Neural progenitor cell (in vitro differentiated cells): Measurements from ENCODE around the gene SIRT7. TPM values are rescaled to one million over a fixed set of nuclear protein-coding genes. Genes with fewer than 3 reads are reported as not detected.

Source experiments
- DNase-seq: peaks from one replicate; pipeline ENCODE4 v3.0.0-alpha.2; 2016; ENCODE audit warnings: low spot score
- H2AFZ ChIP-seq: fragments of 200-600 bp; sonication (generic); replicated peaks from 2 replicates; pipeline ENCODE4 v1.6.1; 2016; ENCODE audit warnings: antibody characterized with exemption
- H3F3A ChIP-seq: fragments of 200-600 bp; sonication (generic); 2 replicates; pipeline ENCODE4 v1.6.1; 2016; ENCODE audit warnings: antibody characterized with exemption, low read depth
- H3K27ac ChIP-seq: fragments of 200-600 bp; sonication (generic); 2 replicates; pipeline ENCODE4 v1.5.1; 2016; ENCODE audit warnings: mild to moderate bottlenecking
- H3K27me3 ChIP-seq: fragments of 200-600 bp; sonication (generic); 2 replicates; pipeline ENCODE4 v1.6.1; 2016; ENCODE audit warnings: mild to moderate bottlenecking, moderate library complexity
- H3K36me3 ChIP-seq: fragments of 200-600 bp; sonication (generic); 2 replicates; pipeline ENCODE4 v1.5.1; 2016
- H3K4me1 ChIP-seq: fragments of 200-600 bp; sonication (generic); 2 replicates; pipeline ENCODE4 v1.6.1; 2016; ENCODE audit warnings: mixed run types
- H3K4me2 ChIP-seq: fragments of 200-600 bp; sonication (generic); 2 replicates; pipeline ENCODE4 v1.6.1; 2016
- H3K4me3 ChIP-seq: fragments of 200-600 bp; sonication (generic); 2 replicates; pipeline ENCODE4 v1.5.1; 2016
- H3K79me2 ChIP-seq: fragments of 200-600 bp; sonication (generic); 2 replicates; pipeline ENCODE4 v1.6.1; 2016; ENCODE audit warnings: low read depth
- H3K9ac ChIP-seq: fragments of 200-600 bp; sonication (generic); 2 replicates; pipeline ENCODE4 v1.6.1; 2016
- H3K9me3 ChIP-seq: fragments of 200-600 bp; sonication (generic); 2 replicates; pipeline ENCODE4 v1.5.1; 2016; ENCODE audit warnings: low read depth
- H4K20me1 ChIP-seq: fragments of 200-600 bp; sonication (generic); 2 replicates; pipeline ENCODE4 v1.6.1; 2016; ENCODE audit warnings: low read depth
- H3K27ac Mint-ChIP-seq: 3 replicates; pipeline ENCODE4 v1.8.0; 2021; ENCODE audit warnings: mixed read lengths
- H3K27me3 Mint-ChIP-seq: 2 replicates; pipeline ENCODE4 v1.8.0; 2022; ENCODE audit warnings: low read depth, mild to moderate bottlenecking, inconsistent platforms, moderate library complexity, mixed read lengths; ENCODE audit not compliant: insufficient read depth
- H3K36me3 Mint-ChIP-seq: 3 replicates; pipeline ENCODE4 v1.8.0; 2021; ENCODE audit warnings: mixed read lengths
- H3K4me1 Mint-ChIP-seq: 3 replicates; pipeline ENCODE4 v1.8.0; 2021; ENCODE audit warnings: mixed read lengths
- H3K4me3 Mint-ChIP-seq: 3 replicates; pipeline ENCODE4 v1.8.0; 2021; ENCODE audit warnings: mild to moderate bottlenecking, moderate library complexity, mixed read lengths
- H3K9me3 Mint-ChIP-seq: 3 replicates; pipeline ENCODE4 v1.8.0; 2020; ENCODE audit warnings: mixed read lengths
- EZH2 ChIP-seq: fragments of 200-600 bp; sonication (generic); IDR thresholded peaks from 2 replicates; pipeline ENCODE4 v1.6.1; 2017; ENCODE audit warnings: antibody characterized with exemption, mild to moderate bottlenecking, moderate library complexity
- EZH2phosphoT487 ChIP-seq: fragments of 200-600 bp; sonication (generic); IDR thresholded peaks from 2 replicates; pipeline ENCODE4 v1.6.1; 2017; ENCODE audit warnings: antibody characterized with exemption
- total RNA-seq: library from RNA; depleted of rRNA; stranded (reverse); fragments of >200 nt; gene quantifications from 2 replicates; pipeline ENCODE4 v1.2.3, GENCODE V29; 2015; ENCODE audit warnings: low replicate concordance
- TF ChIP-seq, protein P1 (sequence below): fragments of 200-600 bp; sonication (generic); IDR thresholded peaks from 2 replicates; pipeline ENCODE4 v1.5.1; 2017; ENCODE audit warnings: antibody characterized with exemption, mild to moderate bottlenecking

The SIRT7 gene
- total RNA-seq, 1 donor from 2014 or later: 5.1 TPM

DNA sequence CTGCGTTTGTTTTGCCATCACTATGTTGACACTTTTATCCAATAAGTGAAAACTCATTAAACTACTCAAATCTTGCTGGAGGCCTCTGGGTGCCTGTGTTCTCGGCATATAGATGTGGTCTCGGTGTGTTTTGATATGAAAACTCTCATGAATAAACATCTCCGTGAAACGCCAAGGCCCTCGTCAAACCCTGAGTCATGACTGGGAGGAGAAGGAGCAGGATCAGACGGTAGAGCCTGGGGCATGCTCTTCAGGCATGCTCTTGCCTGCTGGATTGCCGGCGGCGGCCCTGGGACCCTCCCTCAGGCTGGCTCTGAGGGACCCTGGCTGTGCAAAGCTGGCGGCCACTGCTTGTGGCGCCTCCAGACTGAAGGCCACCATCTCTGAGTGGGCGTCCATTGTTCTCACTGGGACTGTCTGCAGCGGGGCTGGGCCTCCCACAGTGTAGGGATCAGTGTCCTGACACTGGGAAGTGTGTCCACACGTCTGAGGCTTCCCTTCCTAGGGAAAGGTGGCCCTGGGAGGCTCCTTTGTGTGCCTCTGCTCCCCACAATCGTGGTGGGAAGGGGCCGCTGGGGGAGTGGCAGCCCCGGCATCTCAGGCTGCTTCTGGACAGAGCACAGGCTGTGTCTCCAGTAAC lies 17.7 kb downstream of the SIRT7 start:
- H3K9me3 Mint-ChIP-seq: no peaks in the 10 kb centered on the region
- no peaks in the 10 kb centered on the region for H3K36me3 ChIP-seq
- H3K9me3 ChIP-seq: no peaks in the 10 kb centered on the region
- H3K4me3 Mint-ChIP-seq: peak overlapping the region; percentile 21
- peaks cover 16% of the 10 kb centered on the region for H3K27me3 Mint-ChIP-seq
- H3F3A ChIP-seq: peaks cover 18% of the 10 kb centered on the region
- no peak overlapping the region for H3K9ac ChIP-seq
- H3K27ac Mint-ChIP-seq: no peak overlapping the region
- DNase-seq: no peak
- TF ChIP-seq EZH2phosphoT487 (no peak), EZH2 (no peak)
- TF ChIP-seq, protein P1, sequence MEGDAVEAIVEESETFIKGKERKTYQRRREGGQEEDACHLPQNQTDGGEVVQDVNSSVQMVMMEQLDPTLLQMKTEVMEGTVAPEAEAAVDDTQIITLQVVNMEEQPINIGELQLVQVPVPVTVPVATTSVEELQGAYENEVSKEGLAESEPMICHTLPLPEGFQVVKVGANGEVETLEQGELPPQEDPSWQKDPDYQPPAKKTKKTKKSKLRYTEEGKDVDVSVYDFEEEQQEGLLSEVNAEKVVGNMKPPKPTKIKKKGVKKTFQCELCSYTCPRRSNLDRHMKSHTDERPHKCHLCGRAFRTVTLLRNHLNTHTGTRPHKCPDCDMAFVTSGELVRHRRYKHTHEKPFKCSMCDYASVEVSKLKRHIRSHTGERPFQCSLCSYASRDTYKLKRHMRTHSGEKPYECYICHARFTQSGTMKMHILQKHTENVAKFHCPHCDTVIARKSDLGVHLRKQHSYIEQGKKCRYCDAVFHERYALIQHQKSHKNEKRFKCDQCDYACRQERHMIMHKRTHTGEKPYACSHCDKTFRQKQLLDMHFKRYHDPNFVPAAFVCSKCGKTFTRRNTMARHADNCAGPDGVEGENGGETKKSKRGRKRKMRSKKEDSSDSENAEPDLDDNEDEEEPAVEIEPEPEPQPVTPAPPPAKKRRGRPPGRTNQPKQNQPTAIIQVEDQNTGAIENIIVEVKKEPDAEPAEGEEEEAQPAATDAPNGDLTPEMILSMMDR: no peak
- no peak overlapping the region for H2AFZ ChIP-seq
- H3K4me1 ChIP-seq: peaks cover 5% of the 10 kb centered on the region
- peaks cover 37% of the 10 kb centered on the region for H4K20me1 ChIP-seq
- H3K36me3 Mint-ChIP-seq: peaks cover 16% of the 10 kb centered on the region
- H3K27ac ChIP-seq: no peak overlapping the region
- H3K4me1 Mint-ChIP-seq: peaks cover 10% of the 10 kb centered on the region
- peaks cover 33% of the 10 kb centered on the region for H3K27me3 ChIP-seq
- H3K4me2 ChIP-seq: no peak overlapping the region
- no peak overlapping the region for H3K4me3 ChIP-seq
- no peaks in the 10 kb centered on the region for H3K79me2 ChIP-seq

DNA sequence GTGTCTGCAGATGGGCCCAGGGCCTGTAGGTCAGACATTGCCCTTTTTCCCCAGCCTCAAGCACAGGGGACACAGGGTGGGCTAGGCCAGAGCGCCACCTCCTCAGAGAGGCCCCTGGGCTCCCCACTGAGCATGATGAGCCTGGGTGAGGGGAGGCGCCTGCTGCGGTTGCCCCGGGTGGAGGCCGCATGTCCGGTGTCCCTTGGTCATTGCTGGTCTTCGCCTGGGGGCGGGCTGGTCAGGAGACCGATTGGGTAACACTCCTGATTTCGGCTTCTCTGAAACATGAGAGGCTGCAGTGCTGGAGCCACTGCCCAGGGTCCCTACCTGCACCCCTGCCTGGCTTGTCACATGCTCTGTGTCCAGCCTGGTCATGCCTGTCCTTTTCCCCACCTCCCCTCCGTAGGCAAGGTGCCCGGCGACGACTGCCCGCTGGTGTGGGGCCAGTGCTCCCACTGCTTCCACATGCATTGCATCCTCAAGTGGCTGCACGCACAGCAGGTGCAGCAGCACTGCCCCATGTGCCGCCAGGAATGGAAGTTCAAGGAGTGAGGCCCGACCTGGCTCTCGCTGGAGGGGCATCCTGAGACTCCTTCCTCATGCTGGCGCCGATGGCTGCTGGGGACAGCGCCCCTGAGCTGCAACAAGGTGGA lies 18.3 kb downstream of the SIRT7 start:
- Mint-ChIP-seq H3K36me3 (peaks cover 17% of the 10 kb centered on the region), H3K9me3 (no peaks in the 10 kb centered on the region), H3K27me3 (peaks cover 16% of the 10 kb centered on the region), H3K27ac (no peak overlapping the region), H3K4me3 (no peak overlapping the region), H3K4me1 (peaks cover 10% of the 10 kb centered on the region)
- Histone ChIP-seq H3K79me2 (no peaks in the 10 kb centered on the region), H3K4me1 (peaks cover 5% of the 10 kb centered on the region), H3K9me3 (no peaks in the 10 kb centered on the region), H3K9ac (no peak overlapping the region), H3K4me3 (no peak overlapping the region), H2AFZ (no peak overlapping the region), H3K4me2 (no peak overlapping the region), H4K20me1 (peaks cover 37% of the 10 kb centered on the region), H3K27ac (no peak overlapping the region), H3K27me3 (peaks cover 33% of the 10 kb centered on the region), H3K36me3 (no peaks in the 10 kb centered on the region), H3F3A (peaks cover 18% of the 10 kb centered on the region)
- no peak for DNase-seq
- TF ChIP-seq, protein P1: no peak
- no peak for TF ChIP-seq EZH2phosphoT487
- TF ChIP-seq EZH2: no peak

DNA sequence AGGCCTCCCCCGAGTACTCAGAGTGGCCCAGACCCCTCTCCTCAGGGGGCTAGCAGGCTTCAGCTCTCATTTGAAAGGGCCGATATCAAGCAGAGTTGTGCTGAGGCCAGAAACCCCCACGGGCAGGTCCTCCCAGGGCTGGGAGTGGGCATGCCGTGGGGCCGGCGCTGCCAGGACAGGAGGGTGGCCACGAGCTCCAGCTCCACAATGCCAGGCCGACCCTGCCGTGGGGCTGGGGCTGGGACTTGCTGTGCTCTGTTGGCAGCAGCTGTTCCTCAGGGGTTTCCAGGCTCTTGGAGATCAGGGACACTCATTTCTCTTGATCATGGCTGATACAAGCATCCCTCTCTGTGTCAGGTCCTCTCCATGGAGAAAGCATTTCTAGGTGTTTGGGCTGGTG lies 19.1 kb downstream of the SIRT7 start:
- Mint-ChIP-seq H3K36me3 (peaks cover 17% of the 10 kb centered on the region), H3K27me3 (peaks cover 16% of the 10 kb centered on the region), H3K9me3 (no peaks in the 10 kb centered on the region), H3K4me3 (no peak overlapping the region), H3K27ac (no peak overlapping the region), H3K4me1 (peaks cover 10% of the 10 kb centered on the region)
- H3K4me2 ChIP-seq: no peak overlapping the region
- H3K27me3 ChIP-seq: peaks cover 33% of the 10 kb centered on the region
- H3K36me3 ChIP-seq: no peaks in the 10 kb centered on the region
- H3K27ac ChIP-seq: no peak overlapping the region
- TF ChIP-seq, protein P1: no peak
- no peak for TF ChIP-seq EZH2phosphoT487
- TF ChIP-seq EZH2: no peak
- peaks cover 37% of the 10 kb centered on the region for H4K20me1 ChIP-seq
- no peak overlapping the region for H2AFZ ChIP-seq
- no peak overlapping the region for H3K9ac ChIP-seq
- H3K9me3 ChIP-seq: no peaks in the 10 kb centered on the region
- peaks cover 18% of the 10 kb centered on the region for H3F3A ChIP-seq
- peaks cover 5% of the 10 kb centered on the region for H3K79me2 ChIP-seq
- H3K4me1 ChIP-seq: peaks cover 5% of the 10 kb centered on the region
- no peak for DNase-seq
- H3K4me3 ChIP-seq: no peak overlapping the region
